Hepatocyte (in vitro differentiated cells): ENCODE results near the gene FAM120B.

Experiments
- EZH2 ChIP-seq: fragments of 200-600 bp; sonication (generic); IDR thresholded peaks from 2 replicates; pipeline ENCODE4 v1.6.1; 2016; ENCODE audit warnings: antibody characterized with exemption, mild to moderate bottlenecking, borderline replicate concordance
- TF ChIP-seq, protein P1 (sequence below): fragments of 200-600 bp; sonication (generic); IDR thresholded peaks from 2 replicates; pipeline ENCODE4 v1.5.1; 2016; ENCODE audit warnings: antibody characterized with exemption, mild to moderate bottlenecking; ENCODE audit not compliant: poor library complexity

DNA sequence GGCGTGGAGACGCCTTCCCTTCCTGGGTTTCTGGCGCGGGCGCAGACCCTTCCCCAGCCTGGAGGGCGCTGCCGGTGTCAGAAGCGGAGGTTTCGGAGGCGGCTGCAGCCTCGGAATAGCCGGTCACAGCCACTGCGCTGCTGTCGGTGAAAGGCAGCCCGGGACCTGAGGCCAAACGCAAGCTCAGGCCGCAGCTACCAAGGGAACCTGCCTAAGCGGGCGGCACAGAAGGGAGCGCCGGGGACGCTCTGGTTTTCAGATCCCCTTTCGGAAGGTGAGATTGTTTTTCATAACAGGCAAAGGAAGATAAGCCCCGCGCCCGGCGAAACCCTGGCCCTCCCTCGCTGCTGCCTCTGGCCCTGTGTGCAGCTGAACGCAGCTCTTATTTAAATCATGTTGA is 116.5 kb downstream of the FAM120B start:
- TF ChIP-seq, protein P1, sequence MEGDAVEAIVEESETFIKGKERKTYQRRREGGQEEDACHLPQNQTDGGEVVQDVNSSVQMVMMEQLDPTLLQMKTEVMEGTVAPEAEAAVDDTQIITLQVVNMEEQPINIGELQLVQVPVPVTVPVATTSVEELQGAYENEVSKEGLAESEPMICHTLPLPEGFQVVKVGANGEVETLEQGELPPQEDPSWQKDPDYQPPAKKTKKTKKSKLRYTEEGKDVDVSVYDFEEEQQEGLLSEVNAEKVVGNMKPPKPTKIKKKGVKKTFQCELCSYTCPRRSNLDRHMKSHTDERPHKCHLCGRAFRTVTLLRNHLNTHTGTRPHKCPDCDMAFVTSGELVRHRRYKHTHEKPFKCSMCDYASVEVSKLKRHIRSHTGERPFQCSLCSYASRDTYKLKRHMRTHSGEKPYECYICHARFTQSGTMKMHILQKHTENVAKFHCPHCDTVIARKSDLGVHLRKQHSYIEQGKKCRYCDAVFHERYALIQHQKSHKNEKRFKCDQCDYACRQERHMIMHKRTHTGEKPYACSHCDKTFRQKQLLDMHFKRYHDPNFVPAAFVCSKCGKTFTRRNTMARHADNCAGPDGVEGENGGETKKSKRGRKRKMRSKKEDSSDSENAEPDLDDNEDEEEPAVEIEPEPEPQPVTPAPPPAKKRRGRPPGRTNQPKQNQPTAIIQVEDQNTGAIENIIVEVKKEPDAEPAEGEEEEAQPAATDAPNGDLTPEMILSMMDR = no peak
- no peak for TF ChIP-seq EZH2
